Measurements from ENCODE around the gene STN1. TPM values are rescaled to one million over a fixed set of nuclear protein-coding genes. Genes with fewer than 3 reads are reported as not detected.

The STN1 gene
- total and polyA plus RNA-seq, 7 donors: 15.3 to 22.7 (median 18.3) TPM

DNA sequence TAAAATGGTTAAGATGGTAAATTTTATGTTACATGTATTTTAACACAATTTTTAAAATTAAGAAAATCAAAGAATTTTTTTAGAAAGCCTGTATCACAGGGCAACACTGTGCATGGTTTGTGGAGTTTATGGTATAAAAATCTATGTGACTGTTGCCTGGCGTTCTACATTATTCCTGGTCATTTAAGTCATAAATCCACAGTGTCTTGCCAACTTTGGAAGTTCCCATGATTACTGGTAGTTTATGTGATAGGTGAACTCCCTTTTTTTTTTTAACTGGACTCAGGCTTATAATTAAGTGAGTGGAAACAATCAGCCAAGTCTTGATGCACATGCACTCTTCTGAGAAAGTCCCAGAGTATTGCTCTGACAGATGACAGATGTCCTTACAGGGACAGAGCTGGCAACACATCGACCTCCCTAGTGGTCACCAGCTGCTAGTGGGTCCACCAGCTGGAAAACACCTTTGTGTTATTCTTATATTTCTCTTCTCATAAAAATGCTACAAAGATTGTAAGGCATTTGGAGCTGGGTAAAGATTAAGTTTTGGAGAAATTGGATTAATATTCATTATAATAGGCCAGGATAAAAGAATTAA is 8.8 kb upstream of the STN1 start:
- no peak overlapping the region for H3K4me3 ChIP-seq
- no peaks in the 10 kb centered on the region for H3K4me1 ChIP-seq
- intact Hi-C loops (cut with DNase I): no loop called here
- ATAC-seq (no peak), DNase-seq (no peak)
- no peak overlapping the region for H3K27ac ChIP-seq
- no peaks in the 10 kb centered on the region for H3K9me3 ChIP-seq
- 57 to 68% (median 59%) methylated on average over 2 of the region's 2 CpGs for WGBS, 3 donors
- no peaks in the 10 kb centered on the region for H3K36me3 ChIP-seq (ENCODE audit: insufficient read depth in 1 of 2, low read depth in 1 of 2)
- TF ChIP-seq, protein P1, sequence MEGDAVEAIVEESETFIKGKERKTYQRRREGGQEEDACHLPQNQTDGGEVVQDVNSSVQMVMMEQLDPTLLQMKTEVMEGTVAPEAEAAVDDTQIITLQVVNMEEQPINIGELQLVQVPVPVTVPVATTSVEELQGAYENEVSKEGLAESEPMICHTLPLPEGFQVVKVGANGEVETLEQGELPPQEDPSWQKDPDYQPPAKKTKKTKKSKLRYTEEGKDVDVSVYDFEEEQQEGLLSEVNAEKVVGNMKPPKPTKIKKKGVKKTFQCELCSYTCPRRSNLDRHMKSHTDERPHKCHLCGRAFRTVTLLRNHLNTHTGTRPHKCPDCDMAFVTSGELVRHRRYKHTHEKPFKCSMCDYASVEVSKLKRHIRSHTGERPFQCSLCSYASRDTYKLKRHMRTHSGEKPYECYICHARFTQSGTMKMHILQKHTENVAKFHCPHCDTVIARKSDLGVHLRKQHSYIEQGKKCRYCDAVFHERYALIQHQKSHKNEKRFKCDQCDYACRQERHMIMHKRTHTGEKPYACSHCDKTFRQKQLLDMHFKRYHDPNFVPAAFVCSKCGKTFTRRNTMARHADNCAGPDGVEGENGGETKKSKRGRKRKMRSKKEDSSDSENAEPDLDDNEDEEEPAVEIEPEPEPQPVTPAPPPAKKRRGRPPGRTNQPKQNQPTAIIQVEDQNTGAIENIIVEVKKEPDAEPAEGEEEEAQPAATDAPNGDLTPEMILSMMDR (IDR thresholded peaks at IDR 0.05): no peak
- H3K27me3 ChIP-seq (ENCODE audit: insufficient read depth in 3 of 3, low read length in 2 of 3): no peaks in the 10 kb centered on the region

DNA sequence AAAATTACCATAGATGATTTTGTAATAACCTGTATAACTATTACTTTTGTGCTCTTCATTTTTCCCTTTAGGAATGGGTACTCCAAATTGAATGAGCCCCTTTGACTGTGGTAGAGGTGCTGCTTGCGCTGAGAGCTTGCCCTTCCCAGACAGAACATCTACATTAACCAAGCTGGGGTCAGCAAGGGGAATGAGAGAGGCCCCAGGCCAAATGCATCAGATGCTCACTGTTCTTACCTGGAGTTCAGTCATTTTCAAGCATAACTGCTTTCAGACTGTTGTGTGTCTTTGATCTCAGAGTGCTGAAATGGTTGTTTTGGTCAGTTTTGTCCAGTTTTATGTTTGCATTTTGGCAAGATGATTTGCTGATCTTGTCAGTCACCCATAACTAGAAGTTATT is 7.6 kb upstream of the STN1 start:
- H3K27me3 ChIP-seq (ENCODE audit: insufficient read depth in 3 of 3, low read length in 2 of 3): no peaks in the 10 kb centered on the region
- H3K9me3 ChIP-seq: no peaks in the 10 kb centered on the region
- H3K4me3 ChIP-seq: no peak overlapping the region
- ATAC-seq (no peak), DNase-seq (no peak)
- H3K27ac ChIP-seq: no peak overlapping the region
- 100% methylated on average over 1 of the region's 1 CpG for WGBS, 3 donors
- H3K36me3 ChIP-seq (ENCODE audit: insufficient read depth in 1 of 2, low read depth in 1 of 2): no peaks in the 10 kb centered on the region
- H3K4me1 ChIP-seq: no peaks in the 10 kb centered on the region
- TF ChIP-seq, protein P1 (IDR thresholded peaks at IDR 0.05): no peak
- intact Hi-C loops (cut with DNase I): no loop called here

DNA sequence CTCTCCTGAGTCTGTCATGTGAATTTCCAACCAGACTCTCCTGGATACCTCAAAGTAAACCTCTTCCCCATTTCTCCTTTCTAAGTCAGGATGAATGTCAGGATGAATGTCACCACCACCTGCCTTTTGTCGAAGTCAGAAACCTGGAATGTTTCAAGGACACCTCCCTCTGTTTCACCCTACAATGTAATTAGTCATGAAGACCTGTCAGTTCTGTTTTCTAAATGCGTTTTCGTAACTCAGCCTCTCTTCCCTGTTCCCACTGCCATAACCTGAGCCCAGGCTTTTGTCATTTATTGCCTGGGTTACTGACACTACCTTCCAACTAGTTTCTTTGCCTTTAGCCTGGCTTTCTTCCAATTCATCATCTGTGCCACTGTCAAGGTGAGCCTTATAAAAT is 5.5 kb upstream of the STN1 start:
- no peak for ATAC-seq
- intact Hi-C loops (cut with DNase I): loop anchor here in 1 of 2 donors (2.0 kb wide), 1 partner anchor 37 kb away; no protein-coding TSS in a partner anchor

DNA sequence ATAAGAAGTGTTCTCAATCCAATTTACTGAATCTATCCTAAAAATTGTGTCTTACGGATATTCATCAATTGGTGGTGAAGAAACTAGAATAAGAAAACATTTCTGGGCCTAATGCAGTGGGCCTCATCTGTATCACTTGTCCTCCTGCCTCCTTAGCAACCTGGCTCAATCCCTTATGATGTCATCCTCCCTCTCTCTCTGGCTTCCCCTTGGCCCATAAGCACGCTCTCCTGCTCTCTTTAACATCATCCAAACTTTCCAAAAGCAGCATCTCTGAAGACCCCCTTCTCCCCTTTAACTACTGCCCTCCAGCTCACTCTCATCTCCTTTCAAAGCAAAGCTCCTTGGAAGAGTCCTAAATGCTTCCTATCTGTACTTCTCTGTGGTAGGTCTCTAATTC is 4.7 kb upstream of the STN1 start:
- H3K36me3 ChIP-seq (ENCODE audit: insufficient read depth in 1 of 2, low read depth in 1 of 2): no peaks in the 10 kb centered on the region
- no peak overlapping the region for H3K4me3 ChIP-seq
- no peak overlapping the region for H3K27ac ChIP-seq
- DNase-seq (no peak), ATAC-seq (no peak)
- H3K9me3 ChIP-seq: no peaks in the 10 kb centered on the region
- WGBS, 3 donors: 88 to 91% (median 89%) methylated on average over 2 of the region's 2 CpGs
- TF ChIP-seq, protein P1 (IDR thresholded peaks at IDR 0.05): no peak
- intact Hi-C loops (cut with DNase I): loop anchor here in 1 of 2 donors (2.0 kb wide), 1 partner anchor 38 kb away; no protein-coding TSS in a partner anchor
- peaks cover 5% of the 10 kb centered on the region for H3K4me1 ChIP-seq
- no peaks in the 10 kb centered on the region for H3K27me3 ChIP-seq (ENCODE audit: insufficient read depth in 3 of 3, low read length in 2 of 3)

More for the DNA sequence above, 5.5 kb upstream of the STN1 start:
- no peak for DNase-seq
- Histone ChIP-seq H3K36me3 (ENCODE audit: insufficient read depth in 1 of 2, low read depth in 1 of 2) (no peaks in the 10 kb centered on the region), H3K27me3 (ENCODE audit: insufficient read depth in 3 of 3, low read length in 2 of 3) (no peaks in the 10 kb centered on the region), H3K4me3 (no peak overlapping the region), H3K4me1 (peaks cover 5% of the 10 kb centered on the region), H3K9me3 (no peaks in the 10 kb centered on the region), H3K27ac (no peak overlapping the region)
- TF ChIP-seq, protein P1 (IDR thresholded peaks at IDR 0.05): no peak
- WGBS, 3 donors: 60 to 76% (median 75%) methylated on average over 3 of the region's 3 CpGs

DNA sequence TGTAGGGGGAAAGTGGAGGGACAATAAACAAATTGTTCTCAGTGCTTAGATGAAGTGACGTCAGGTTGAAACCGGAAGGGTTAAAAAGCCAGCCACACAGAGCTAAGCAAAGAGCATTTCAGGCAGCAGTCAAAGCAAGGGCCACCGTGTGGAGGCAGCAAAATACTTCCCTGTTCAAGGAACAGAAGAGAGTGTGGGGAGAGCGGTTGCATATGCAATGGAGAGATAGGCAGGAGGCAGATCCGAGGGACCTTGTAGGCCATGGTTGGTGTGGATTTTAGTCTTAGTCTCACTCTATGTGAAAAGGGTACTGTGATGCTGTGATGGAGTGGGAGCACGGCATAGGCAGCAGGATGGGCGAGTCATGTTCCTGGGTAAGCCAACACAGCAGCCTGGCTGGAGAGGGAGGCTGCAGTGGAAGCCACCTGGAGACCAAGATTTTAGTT is 3.8 kb upstream of the STN1 start:
- intact Hi-C loops (cut with DNase I): loop anchor here (2.0 kb wide), 2 partner anchors 39 to 43 kb away; no protein-coding TSS in a partner anchor
- peaks cover 13% of the 10 kb centered on the region for H3K4me1 ChIP-seq
- H3K27ac ChIP-seq: no peak overlapping the region
- ATAC-seq (no peak), DNase-seq (no peak)
- H3K36me3 ChIP-seq (ENCODE audit: insufficient read depth in 1 of 2, low read depth in 1 of 2): no peaks in the 10 kb centered on the region
- no peaks in the 10 kb centered on the region for H3K27me3 ChIP-seq (ENCODE audit: insufficient read depth in 3 of 3, low read length in 2 of 3)
- 49 to 62% (median 51%) methylated on average over 7 of the region's 7 CpGs for WGBS, 3 donors
- H3K9me3 ChIP-seq: no peaks in the 10 kb centered on the region
- TF ChIP-seq, protein P1 (IDR thresholded peaks at IDR 0.05): no peak
- H3K4me3 ChIP-seq: no peak overlapping the region
